Endodermal cell (in vitro differentiated cells): ENCODE data around the gene ARHGAP22. TPM values are rescaled to one million over a fixed set of nuclear protein-coding genes. Genes with fewer than 3 reads are reported as not detected.

Experiments
- DNase-seq: peaks from one replicate; pipeline ENCODE4 v3.0.0-alpha.2; 2017
- H3K27ac ChIP-seq: 2 replicates; pipeline ENCODE4 v1.5.1; 2013; ENCODE audit warnings: mild to moderate bottlenecking, low read depth, low read length, moderate library complexity
- H3K27me3 ChIP-seq: 2 replicates; pipeline ENCODE4 v1.6.1; 2013; ENCODE audit warnings: mild to moderate bottlenecking, low read length, moderate library complexity; ENCODE audit not compliant: insufficient read depth, control insufficient read depth, poor library complexity, severe bottlenecking
- H3K36me3 ChIP-seq: 2 replicates; pipeline ENCODE4 v1.7.0; 2013; ENCODE audit warnings: mild to moderate bottlenecking, low read length, moderate library complexity; ENCODE audit not compliant: control insufficient read depth, insufficient read depth
- H3K4me1 ChIP-seq: one replicate; pipeline ENCODE4 v1.7.0; 2013; ENCODE audit warnings: low read length; ENCODE audit not compliant: control insufficient read depth, insufficient read depth
- H3K4me3 ChIP-seq: 2 replicates; pipeline ENCODE4 v1.5.1; 2013; ENCODE audit warnings: mild to moderate bottlenecking, low read length, moderate library complexity
- H3K9ac ChIP-seq: 2 replicates; pipeline ENCODE4 v1.6.1; 2013; ENCODE audit warnings: mild to moderate bottlenecking, low read length, moderate library complexity; ENCODE audit not compliant: poor library complexity, severe bottlenecking; ENCODE audit errors: extremely low read depth
- H3K9me3 ChIP-seq: 2 replicates; pipeline ENCODE4 v1.6.1; 2013; ENCODE audit warnings: mild to moderate bottlenecking, low read length, moderate library complexity; ENCODE audit not compliant: control insufficient read depth
- H3K27ac Mint-ChIP-seq: 2 replicates; pipeline ENCODE4 v1.8.0; 2020; ENCODE audit warnings: mixed read lengths
- H3K27me3 Mint-ChIP-seq: 2 replicates; pipeline ENCODE4 v1.8.0; 2021; ENCODE audit warnings: mild to moderate bottlenecking, mixed read lengths; ENCODE audit not compliant: insufficient read depth
- H3K36me3 Mint-ChIP-seq: 2 replicates; pipeline ENCODE4 v1.8.0; 2020; ENCODE audit warnings: low read depth, mixed read lengths
- H3K4me1 Mint-ChIP-seq: 2 replicates; pipeline ENCODE4 v1.8.0; 2020; ENCODE audit warnings: mixed read lengths
- H3K4me3 Mint-ChIP-seq: 2 replicates; pipeline ENCODE4 v1.8.0; 2020; ENCODE audit warnings: mild to moderate bottlenecking, moderate library complexity, mixed read lengths
- H3K9me3 Mint-ChIP-seq: 2 replicates; pipeline ENCODE4 v1.8.0; 2020; ENCODE audit warnings: mild to moderate bottlenecking, mixed read lengths
- CTCF ChIP-seq: fragments of 200-600 bp; sonication (generic); conservative IDR thresholded peaks from 2 replicates; pipeline ENCODE4 v1.5.0; 2021; ENCODE audit warnings: antibody characterized with exemption, mild to moderate bottlenecking
- WGBS, 2 experiments: methylation state at CpG; one replicate each; pipeline versions ENCODE4 v1.1.5 to v1.1.7; 2013; ENCODE audit warnings: missing lambda C conversion rate in 2 of 2, mixed read lengths in 1 of 2; ENCODE audit not compliant: insufficient coverage in 1 of 2, insufficient read length in 1 of 2; 5-methylcytosine and 5-hydroxymethylcytosine counted together
- total RNA-seq, 2 donors: library from RNA; stranded (reverse); fragmentation: NEBNext Ultra II Directional in 1 of 2; extraction: Animal tissue kit (Norgen Biotek cat#: 25700) in 1 of 2; gene quantifications; 2 replicates in 1 of 2; 3 replicates in 1 of 2; pipeline ENCODE4 v1.2.1, GENCODE V29; 2021

ARHGAP22 gene
- total RNA-seq, 2 donors from 2014 or later: 10.3 to 14.1 TPM

GRCh38 chr10:48612236-48612943 lies 7.5 kb upstream of the ARHGAP22 start:
- no peak overlapping the region for H3K27ac Mint-ChIP-seq
- 86 to 92% methylated on average over 2 to 3 of the region's 3 CpGs for WGBS, 2 experiments

GRCh38 chr10:48611133-48611532 lies 6.3 kb upstream of the ARHGAP22 start:
- no peaks in the 10 kb centered on the region for H3K36me3 ChIP-seq
- H3K9me3 ChIP-seq: no peaks in the 10 kb centered on the region
- peak; percentile 35 for DNase-seq
- Mint-ChIP-seq H3K27ac (no peak overlapping the region), H3K36me3 (no peaks in the 10 kb centered on the region), H3K9me3 (no peaks in the 10 kb centered on the region), H3K4me1 (no peaks in the 10 kb centered on the region), H3K27me3 (peaks cover 21% of the 10 kb centered on the region), H3K4me3 (no peak overlapping the region)
- no peak overlapping the region for H3K27ac ChIP-seq
- H3K4me3 ChIP-seq: no peak overlapping the region
- TF ChIP-seq CTCF: no peak
- 86% methylated on average over 4 of the region's 4 CpGs; no CpG with 5 or more reads in 1 of the 2 experiments for WGBS, 2 experiments
- H3K27me3 ChIP-seq: no peaks in the 10 kb centered on the region
- no peak overlapping the region for H3K9ac ChIP-seq
- H3K4me1 ChIP-seq: no peaks in the 10 kb centered on the region

More at GRCh38 chr10:48612236-48612943, 7.5 kb upstream of the ARHGAP22 start:
- no peaks in the 10 kb centered on the region for H3K27me3 ChIP-seq
- no peak overlapping the region for H3K9ac ChIP-seq
- H3K9me3 ChIP-seq: no peaks in the 10 kb centered on the region
- H3K4me3 Mint-ChIP-seq: no peak overlapping the region
- no peak for TF ChIP-seq CTCF
- DNase-seq: peak; percentile 22
- H3K4me3 ChIP-seq: no peak overlapping the region
- no peaks in the 10 kb centered on the region for H3K36me3 Mint-ChIP-seq
- no peaks in the 10 kb centered on the region for H3K4me1 ChIP-seq
- H3K36me3 ChIP-seq: no peaks in the 10 kb centered on the region
- no peaks in the 10 kb centered on the region for H3K4me1 Mint-ChIP-seq
- H3K27ac ChIP-seq: no peak overlapping the region
- H3K27me3 Mint-ChIP-seq: peaks cover 11% of the 10 kb centered on the region
- no peaks in the 10 kb centered on the region for H3K9me3 Mint-ChIP-seq

- TF ChIP-seq CTCF: no peak
- H3K27ac Mint-ChIP-seq: no peak overlapping the region
- H3K27ac ChIP-seq: no peak overlapping the region
- H3K9me3 Mint-ChIP-seq: no peaks in the 10 kb centered on the region
- H3K4me1 ChIP-seq: no peaks in the 10 kb centered on the region
- H3K4me1 Mint-ChIP-seq: no peaks in the 10 kb centered on the region
- 91 to 92% methylated on average over 1 to 4 of the region's 4 CpGs for WGBS, 2 experiments
- no peaks in the 10 kb centered on the region for H3K36me3 ChIP-seq
- no peak for DNase-seq
- H3K36me3 Mint-ChIP-seq: no peaks in the 10 kb centered on the region
- H3K4me3 Mint-ChIP-seq: no peak overlapping the region
- no peaks in the 10 kb centered on the region for H3K9me3 ChIP-seq
- no peaks in the 10 kb centered on the region for H3K27me3 ChIP-seq
- peaks cover 26% of the 10 kb centered on the region for H3K27me3 Mint-ChIP-seq
- H3K4me3 ChIP-seq: no peak overlapping the region
- H3K9ac ChIP-seq: no peak overlapping the region
Measured at GRCh38 chr10:48610585-48611093, 5.8 kb upstream of the ARHGAP22 start.
